Mesenchymal stem cell (in vitro differentiated cells and primary cell): ENCODE data around the gene SNRPD3. TPM values are rescaled to one million over a fixed set of nuclear protein-coding genes. Genes with fewer than 3 reads are reported as not detected.

ENCODE experiments used
- DNase-seq: peaks from one replicate; pipeline ENCODE4 v3.0.0-alpha.2; 2013
- H2AFZ ChIP-seq: one replicate; pipeline ENCODE4 v1.6.1; 2013; ENCODE audit warnings: low read depth, mild to moderate bottlenecking, control low read depth, inconsistent platforms, low read length, moderate library complexity
- H2AK5ac ChIP-seq: 2 replicates; pipeline ENCODE4 v1.6.1; 2013; ENCODE audit warnings: low read length, moderate library complexity, mild to moderate bottlenecking, inconsistent platforms; ENCODE audit not compliant: severe bottlenecking
- H2BK120ac ChIP-seq: one replicate; pipeline ENCODE4 v1.6.1; 2013; ENCODE audit warnings: low read depth, mild to moderate bottlenecking, inconsistent platforms, low read length, moderate library complexity
- H2BK12ac ChIP-seq, 2 experiments: one replicate each; pipeline ENCODE4 v1.6.1; 2013; ENCODE audit warnings: inconsistent platforms in 2 of 2, low read length in 2 of 2, mild to moderate bottlenecking in 2 of 2, moderate library complexity in 2 of 2, control low read depth in 1 of 2
- H2BK15ac ChIP-seq: one replicate; pipeline ENCODE4 v1.6.1; 2013; ENCODE audit warnings: mild to moderate bottlenecking, low read depth, inconsistent platforms; ENCODE audit not compliant: poor library complexity, severe bottlenecking
- H2BK5ac ChIP-seq: 2 replicates; pipeline ENCODE4 v1.6.1; 2013; ENCODE audit warnings: low read depth, mild to moderate bottlenecking, low read length, control low read depth, inconsistent platforms; ENCODE audit not compliant: poor library complexity, severe bottlenecking
- H3K14ac ChIP-seq, 2 experiments: one replicate each; pipeline ENCODE4 v1.6.1; 2013; ENCODE audit warnings: inconsistent platforms in 2 of 2, low read length in 2 of 2, control low read depth in 1 of 2, mild to moderate bottlenecking in 1 of 2, moderate library complexity in 1 of 2
- H3K18ac ChIP-seq, 2 experiments: one replicate each; pipeline ENCODE4 v1.6.1; 2013; ENCODE audit warnings: inconsistent platforms in 2 of 2, low read length in 2 of 2, control low read depth in 1 of 2, low read depth in 1 of 2, mild to moderate bottlenecking in 1 of 2
- H3K23ac ChIP-seq, 2 experiments: one replicate each; pipeline ENCODE4 v1.6.1; 2013; ENCODE audit warnings: inconsistent platforms in 2 of 2, low read length in 2 of 2, mild to moderate bottlenecking in 2 of 2, moderate library complexity in 2 of 2, control low read depth in 1 of 2
- H3K27ac ChIP-seq: 2 replicates; pipeline ENCODE4 v1.5.1; 2013; ENCODE audit warnings: mild to moderate bottlenecking, moderate library complexity, low read length, control low read depth, inconsistent platforms; ENCODE audit not compliant: poor library complexity, severe bottlenecking
- H3K27me3 ChIP-seq, 2 experiments: 2 replicates each; pipeline versions ENCODE4 v1.6.1 to v1.7.0; 2013; ENCODE audit warnings: low read length in 2 of 2, mild to moderate bottlenecking in 2 of 2, moderate library complexity in 2 of 2, control low read depth in 1 of 2, inconsistent platforms in 1 of 2; ENCODE audit not compliant: control insufficient read depth in 1 of 2, insufficient read depth in 1 of 2
- H3K36me3 ChIP-seq, 2 experiments: 2 replicates each; pipeline versions ENCODE4 v1.6.1 to v1.7.0; 2013; ENCODE audit warnings: low read length in 2 of 2, control low read depth in 1 of 2, inconsistent platforms in 1 of 2, low read depth in 1 of 2, mild to moderate bottlenecking in 1 of 2; ENCODE audit not compliant: insufficient read depth in 2 of 2, control insufficient read depth in 1 of 2
- H3K4ac ChIP-seq, 2 experiments: one replicate each; pipeline ENCODE4 v1.6.1; 2013; ENCODE audit warnings: inconsistent platforms in 2 of 2, low read length in 2 of 2, mild to moderate bottlenecking in 2 of 2, moderate library complexity in 2 of 2, control low read depth in 1 of 2, low read depth in 1 of 2
- H3K4me1 ChIP-seq: 2 replicates; pipeline ENCODE4 v1.6.1; 2013; ENCODE audit warnings: low read depth, low read length, control low read depth; ENCODE audit not compliant: control insufficient read depth, insufficient read depth
- H3K4me2 ChIP-seq: 2 replicates; pipeline ENCODE4 v1.6.1; 2013; ENCODE audit warnings: low read length, mild to moderate bottlenecking, inconsistent platforms; ENCODE audit not compliant: poor library complexity, severe bottlenecking
- H3K4me3 ChIP-seq, 2 experiments: 2 replicates each; pipeline versions ENCODE4 v1.5.1 to v1.7.0; 2013; ENCODE audit warnings: low read length in 2 of 2, mild to moderate bottlenecking in 2 of 2, control low read depth in 1 of 2, low read depth in 1 of 2; ENCODE audit not compliant: insufficient read depth in 1 of 2
- H3K79me1 ChIP-seq: replicated peaks from 2 replicates; pipeline ENCODE4 v1.6.1; 2013; ENCODE audit warnings: mild to moderate bottlenecking, control low read depth, low read length, inconsistent platforms; ENCODE audit not compliant: poor library complexity, severe bottlenecking
- H3K9ac ChIP-seq: 2 replicates; pipeline ENCODE4 v1.7.0; 2013; ENCODE audit warnings: mild to moderate bottlenecking, low read length, moderate library complexity
- H3K9me3 ChIP-seq: 2 replicates; pipeline ENCODE4 v1.7.0; 2013; ENCODE audit warnings: mild to moderate bottlenecking, low read length; ENCODE audit not compliant: control insufficient read depth
- H4K8ac ChIP-seq: one replicate; pipeline ENCODE4 v1.6.1; 2013; ENCODE audit warnings: inconsistent platforms, mild to moderate bottlenecking, low read length, moderate library complexity
- H4K91ac ChIP-seq: one replicate; pipeline ENCODE4 v1.6.1; 2013; ENCODE audit warnings: mild to moderate bottlenecking, low read length, inconsistent platforms
- WGBS: methylation state at CpG from one replicate; pipeline ENCODE4 v1.1.7; 2013; ENCODE audit warnings: mixed read lengths; 5-methylcytosine and 5-hydroxymethylcytosine counted together
- polyA plus RNA-seq, 2 experiments: library from polyadenylated mRNA; stranded (reverse); fragments of 200-250 nt; gene quantifications; one replicate each; pipeline ENCODE4 v1.2.3, GENCODE V29; 2013

Gene SNRPD3
- 65.6 TPM for polyA plus RNA-seq (2013, experiment 1 of 2)
- polyA plus RNA-seq (2013, experiment 2 of 2), result 63.3 TPM

DNA sequence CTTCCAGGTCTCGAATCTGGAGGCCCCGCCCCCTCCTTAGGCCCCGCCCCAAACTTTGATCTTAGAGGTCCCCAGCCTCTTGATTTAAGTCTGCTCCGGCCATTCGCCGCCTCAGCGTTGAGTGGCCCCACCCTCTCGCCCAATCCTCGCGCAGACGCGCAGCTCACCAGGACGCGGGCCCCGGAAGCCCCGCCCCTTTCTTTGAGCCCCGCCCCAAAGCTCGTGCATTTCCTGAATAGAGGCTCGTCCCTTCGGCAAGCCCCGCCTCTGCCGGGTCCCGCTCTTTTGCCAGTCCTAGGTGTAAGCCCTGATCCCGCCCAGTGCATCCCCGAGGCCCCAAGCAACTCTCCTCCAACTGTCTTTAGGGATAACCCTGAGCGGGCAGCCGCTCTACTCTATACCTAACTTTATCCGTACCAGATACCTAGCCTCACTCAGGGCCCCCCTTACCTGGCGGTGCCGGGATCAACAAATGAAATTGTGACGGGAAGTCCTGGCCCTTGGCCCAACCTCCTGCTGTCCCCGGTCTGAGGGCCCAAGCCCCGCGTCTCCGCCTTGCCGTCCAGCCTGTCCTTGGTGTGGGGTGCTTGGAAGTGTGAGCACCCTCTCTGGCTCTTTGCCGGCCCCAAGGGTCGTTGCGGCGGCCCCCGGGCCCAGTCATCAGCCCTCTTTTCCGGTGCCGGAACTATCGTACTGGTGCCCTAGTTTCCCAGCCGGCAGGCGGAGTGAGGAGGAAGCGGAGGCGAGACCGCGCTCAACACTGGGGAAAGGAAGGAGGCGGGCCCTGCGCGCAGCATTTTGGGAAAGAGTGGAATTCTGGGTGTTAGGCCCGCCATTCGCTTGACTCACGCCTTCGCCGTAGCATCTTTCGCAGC is at the start of gene SNRPD3:
SNRPD3 (plus strand) TSS at position 835 of the 875 bp plus-strand sequence. CDS start 1,676 bp downstream, outside the sequence.
- WGBS, result under 1% methylated on average over 53 of the region's 59 CpGs
- peaks cover 16% of the 10 kb centered on the region for H3K79me1 ChIP-seq

DNA sequence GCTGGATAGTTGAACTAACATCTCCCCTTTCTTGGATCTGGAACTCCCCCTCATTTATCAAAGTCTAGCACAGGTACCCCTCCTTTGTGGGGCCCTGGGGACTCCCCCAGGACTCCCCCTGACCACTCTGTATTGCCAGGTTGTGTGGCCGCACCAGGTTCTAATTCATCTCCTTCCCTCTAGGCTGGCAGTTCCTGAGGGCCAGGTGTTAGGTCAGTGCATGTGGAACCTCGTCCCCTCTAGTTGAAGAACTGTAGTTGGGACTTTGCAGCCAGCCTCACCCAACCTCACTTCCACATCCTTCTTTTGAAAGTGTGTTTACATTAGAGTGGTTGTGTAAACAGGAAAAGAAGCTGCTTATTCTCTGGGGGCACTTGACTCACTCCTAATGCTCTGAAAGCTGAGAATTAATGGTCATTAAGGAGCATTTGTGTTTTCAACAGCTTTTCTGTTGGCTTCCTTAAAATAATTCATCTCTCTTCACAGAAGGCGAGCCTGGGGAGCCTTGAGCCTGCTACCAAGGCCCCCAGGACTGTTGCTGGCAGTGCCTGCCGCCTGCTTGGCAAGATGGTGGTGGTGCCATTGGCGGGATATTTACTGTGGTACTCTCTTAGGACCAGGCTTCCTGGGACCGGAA is 48.9 kb upstream of the SNRPD3 start:
- WGBS, result 1% methylated on average over 4 of the region's 6 CpGs
- Histone ChIP-seq H3K18ac (peak overlapping the region in 1 of 2 experiments; percentile 93), H2AFZ (no peak overlapping the region)

More for the DNA sequence above, at the start of gene SNRPD3:
- Histone ChIP-seq H3K27ac (peak within 1 kb of the TSS; percentile 86), H3K18ac (peak within 1 kb of the TSS; percentile 81 to 98), H3K36me3 (peaks cover 24 to 43% of the 10 kb centered on the region in 2 experiments), H3K23ac (peak within 1 kb of the TSS in 1 of 2 experiments; percentile 89), H3K4ac (peak within 1 kb of the TSS; percentile 54 to 96), H2BK12ac (peak within 1 kb of the TSS; percentile 65 to 74), H3K4me1 (peaks cover 22% of the 10 kb centered on the region), H3K4me3 (peak within 1 kb of the TSS; percentile 84 to 98), H2AFZ (peak within 1 kb of the TSS; percentile 79), H3K27me3 (no peaks in the 10 kb centered on the region), H3K4me2 (peak within 1 kb of the TSS; percentile 95), H2BK120ac (peak within 1 kb of the TSS; percentile 80), H4K91ac (peak within 1 kb of the TSS; percentile 84), H3K9ac (peak within 1 kb of the TSS; percentile 100), H3K14ac (peak within 1 kb of the TSS in 1 of 2 experiments; percentile 97), H3K9me3 (no peaks in the 10 kb centered on the region), H4K8ac (peak within 1 kb of the TSS; percentile 99), H2BK15ac (peak within 1 kb of the TSS; percentile 97), H2AK5ac (no peak within 1 kb of the TSS), H2BK5ac (peak within 1 kb of the TSS; percentile 49)
- DNase-seq, result peak; percentile 99

DNA sequence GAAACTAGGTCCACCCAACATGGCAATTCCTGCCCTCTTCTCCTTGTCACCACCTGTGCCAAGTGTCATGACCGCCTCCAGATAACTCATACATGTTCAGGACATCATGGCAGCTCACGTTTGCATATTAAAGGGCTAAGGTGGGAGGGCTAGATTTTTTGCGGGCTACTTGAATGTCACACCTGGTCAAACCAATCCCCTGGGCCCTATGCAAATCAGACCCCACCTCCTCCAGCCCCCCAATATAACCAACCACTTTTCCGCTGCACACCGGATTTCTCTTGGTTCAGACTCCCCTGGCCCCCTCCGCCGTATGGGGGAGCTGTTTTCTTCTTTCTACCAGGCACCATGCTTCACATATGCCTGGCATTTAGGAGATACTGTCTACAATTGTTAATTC is 48.1 kb upstream of the SNRPD3 start:
- Histone ChIP-seq H3K9me3 (no peaks in the 10 kb centered on the region), H3K27ac (no peak overlapping the region), H2AK5ac (no peak overlapping the region), H3K14ac (peak overlapping the region in 1 of 2 experiments; percentile 94), H4K91ac (no peak overlapping the region), H3K36me3 (no peaks in the 10 kb centered on the region), H3K4me1 (peaks cover 9% of the 10 kb centered on the region), H2BK15ac (no peak overlapping the region), H3K4ac (no peak overlapping the region), H3K4me3 (no peak overlapping the region), H3K9ac (no peak overlapping the region), H2AFZ (no peak overlapping the region), H3K18ac (peak overlapping the region; percentile 63 to 72), H4K8ac (peak overlapping the region; percentile 16), H3K27me3 (no peaks in the 10 kb centered on the region), H3K79me1 (no peaks in the 10 kb centered on the region), H2BK120ac (no peak overlapping the region), H2BK12ac (peak overlapping the region; percentile 11 to 72), H3K23ac (no peak overlapping the region), H2BK5ac (no peak overlapping the region), H3K4me2 (no peak overlapping the region)
- WGBS, result 49% methylated on average over 5 of the region's 7 CpGs
- no peak for DNase-seq

More for the DNA sequence above, 48.9 kb upstream of the SNRPD3 start:
- Histone ChIP-seq H3K27me3 (no peaks in the 10 kb centered on the region), H3K23ac (no peak overlapping the region), H3K9me3 (no peaks in the 10 kb centered on the region), H2BK15ac (no peak overlapping the region), H3K27ac (no peak overlapping the region), H2BK5ac (no peak overlapping the region), H3K4me1 (peaks cover 9% of the 10 kb centered on the region), H3K79me1 (no peaks in the 10 kb centered on the region), H3K14ac (no peak overlapping the region), H4K91ac (no peak overlapping the region), H2BK12ac (peak overlapping the region in 1 of 2 experiments; percentile 92), H3K9ac (no peak overlapping the region), H4K8ac (no peak overlapping the region), H3K4me3 (no peak overlapping the region), H2BK120ac (no peak overlapping the region), H3K36me3 (no peaks in the 10 kb centered on the region), H3K4me2 (no peak overlapping the region), H2AK5ac (no peak overlapping the region), H3K4ac (peak overlapping the region in 1 of 2 experiments; percentile 29)
- peak; percentile 90 for DNase-seq
